Measurements from ENCODE around the gene PALLD.

The PALLD gene

DNA sequence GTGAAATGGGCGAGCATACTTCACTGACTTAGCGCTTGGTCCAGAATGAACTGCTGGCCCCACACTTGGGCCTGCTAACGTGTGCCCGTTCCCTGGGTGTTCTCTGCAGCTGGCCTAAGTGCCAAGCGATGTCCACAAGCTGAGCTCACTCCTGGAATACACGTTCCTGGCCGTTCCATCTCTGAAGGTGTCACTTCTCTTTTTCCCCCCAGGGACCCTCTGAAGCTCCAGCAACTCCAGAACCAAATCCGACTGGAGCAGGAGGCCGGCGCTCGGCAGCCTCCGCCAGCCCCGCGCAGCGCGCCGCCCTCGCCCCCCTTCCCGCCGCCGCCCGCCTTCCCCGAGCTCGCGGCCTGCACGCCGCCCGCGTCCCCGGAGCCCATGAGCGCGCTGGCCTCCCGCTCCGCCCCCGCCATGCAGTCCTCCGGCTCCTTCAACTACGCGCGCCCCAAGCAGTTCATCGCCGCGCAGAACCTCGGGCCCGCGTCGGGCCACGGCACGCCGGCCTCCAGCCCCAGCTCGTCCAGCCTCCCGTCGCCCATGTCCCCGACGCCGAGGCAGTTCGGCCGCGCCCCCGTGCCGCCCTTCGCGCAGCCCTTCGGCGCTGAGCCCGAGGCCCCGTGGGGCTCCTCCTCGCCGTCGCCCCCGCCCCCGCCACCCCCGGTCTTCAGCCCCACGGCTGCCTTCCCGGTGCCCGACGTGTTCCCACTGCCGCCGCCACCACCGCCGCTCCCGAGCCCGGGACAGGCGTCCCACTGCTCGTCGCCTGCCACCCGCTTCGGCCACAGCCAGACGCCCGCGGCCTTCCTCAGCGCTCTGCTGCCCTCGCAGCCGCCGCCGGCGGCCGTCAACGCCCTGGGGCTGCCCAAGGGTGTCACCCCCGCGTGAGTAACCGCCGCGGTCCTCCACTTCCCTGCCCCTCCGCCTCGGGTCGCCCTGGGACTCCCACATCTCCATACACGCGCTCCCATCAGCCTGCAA lies 380.9 kb downstream of the PALLD start:
- DNase-seq (ENCODE audit: low read depth in 2 of 2), result no peak

DNA sequence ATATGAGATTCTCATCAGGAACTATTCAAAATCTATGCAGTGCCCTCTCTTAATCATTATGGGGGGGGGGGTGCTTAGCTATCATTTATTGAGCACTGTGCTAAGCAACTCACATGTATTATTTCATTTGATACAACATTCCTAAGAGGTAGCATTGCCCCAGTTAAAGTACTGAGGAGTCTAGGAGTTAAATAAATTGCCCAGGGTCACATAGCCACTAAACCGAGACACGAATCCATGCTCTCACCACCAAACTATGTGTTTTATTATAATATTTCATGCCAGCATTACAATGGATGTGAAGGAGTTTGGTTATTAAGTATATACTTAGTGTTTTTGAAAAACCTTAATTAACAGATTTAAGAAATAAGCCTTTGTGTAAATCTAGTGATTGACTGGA lies 381.8 kb downstream of the PALLD start:
- no peak for DNase-seq (ENCODE audit: low read depth in 2 of 2)

DNA sequence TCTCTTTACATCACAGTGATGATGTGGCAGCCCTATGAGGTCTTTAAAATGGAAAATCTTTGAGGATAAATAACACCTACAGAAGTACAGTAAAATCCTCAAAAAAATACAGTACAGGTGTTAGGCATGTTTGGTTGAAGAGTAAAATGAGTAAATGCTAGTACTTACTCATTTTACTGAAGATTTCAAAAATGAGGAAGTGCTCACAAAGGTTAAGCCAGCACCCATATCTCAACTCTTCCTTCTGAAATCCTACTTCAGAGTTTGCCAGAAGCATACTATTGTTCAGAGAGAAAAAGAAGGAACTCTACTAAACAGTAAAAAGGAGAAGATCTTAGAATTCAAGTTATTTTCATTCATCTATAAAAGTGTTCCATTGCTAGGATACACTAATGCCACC lies 382.3 kb downstream of the PALLD start:
- DNase-seq (ENCODE audit: low read depth in 2 of 2), result no peak

DNA sequence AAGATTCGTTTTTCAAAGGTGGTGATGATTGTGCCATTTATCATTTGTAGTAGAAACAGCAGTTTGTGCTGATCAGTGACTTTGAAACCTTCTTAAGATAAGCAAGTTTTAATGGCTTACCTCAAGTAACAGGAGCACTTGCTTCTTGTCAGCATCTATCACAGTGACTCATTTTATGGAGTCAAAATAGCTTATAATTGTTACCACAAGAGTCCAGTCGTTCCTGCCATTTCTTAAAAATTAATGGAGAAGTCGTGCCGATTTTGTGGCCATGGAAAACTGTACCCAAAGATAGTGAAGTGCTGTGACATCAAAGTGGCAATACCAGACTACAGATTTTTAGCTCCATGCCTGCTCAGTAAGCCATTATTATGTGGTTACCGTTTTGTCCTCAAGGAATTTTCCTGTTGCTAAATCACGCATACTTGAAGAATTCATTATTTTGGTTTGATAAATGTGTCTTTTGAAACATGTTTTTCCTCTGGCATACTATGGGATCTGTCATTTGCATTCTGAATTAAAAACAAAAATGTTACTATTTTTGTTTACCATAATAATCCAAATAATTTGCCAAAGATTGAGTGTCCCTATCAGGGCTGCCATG lies 383.3 kb downstream of the PALLD start:
- no peak for DNase-seq (ENCODE audit: low read depth in 2 of 2)

DNA sequence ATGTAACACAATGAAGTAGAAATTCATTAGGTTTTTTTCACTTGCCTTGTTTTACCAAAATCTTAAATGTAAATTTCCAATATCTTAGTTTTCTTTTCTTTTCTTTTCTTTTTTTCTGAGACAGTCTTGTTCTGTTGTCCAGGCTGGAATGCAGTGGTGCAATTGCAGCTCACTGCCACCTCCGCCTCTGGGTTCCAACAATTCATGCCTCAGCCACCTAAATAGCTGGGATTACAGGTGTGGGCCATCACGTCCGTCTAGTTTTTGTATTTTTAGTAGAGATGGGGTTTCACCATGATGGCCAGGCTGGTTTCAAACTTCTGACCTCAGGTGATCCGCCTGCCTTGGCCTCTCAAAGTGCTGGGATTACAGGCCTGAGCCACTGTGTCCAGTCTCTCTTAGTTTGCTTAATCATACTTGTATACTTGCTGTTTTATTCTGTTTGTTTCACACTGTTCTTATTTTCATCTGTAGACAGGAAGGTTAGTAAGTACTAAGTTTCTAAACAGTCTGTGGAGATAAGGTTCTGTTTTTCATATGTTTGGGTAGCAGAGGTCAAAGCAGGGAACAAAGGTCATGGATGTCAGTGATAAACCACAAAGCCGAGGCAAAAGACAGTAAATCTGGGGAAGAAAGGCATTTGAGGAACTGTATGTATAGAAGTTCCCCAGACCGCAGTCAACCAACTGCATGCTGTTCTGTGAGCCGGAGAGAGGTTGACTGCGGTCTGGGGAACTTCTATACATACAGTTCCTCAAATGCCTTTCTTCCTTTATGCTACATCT lies 384.2 kb downstream of the PALLD start:
- DNase-seq (ENCODE audit: low read depth in 2 of 2), result no peak

DNA sequence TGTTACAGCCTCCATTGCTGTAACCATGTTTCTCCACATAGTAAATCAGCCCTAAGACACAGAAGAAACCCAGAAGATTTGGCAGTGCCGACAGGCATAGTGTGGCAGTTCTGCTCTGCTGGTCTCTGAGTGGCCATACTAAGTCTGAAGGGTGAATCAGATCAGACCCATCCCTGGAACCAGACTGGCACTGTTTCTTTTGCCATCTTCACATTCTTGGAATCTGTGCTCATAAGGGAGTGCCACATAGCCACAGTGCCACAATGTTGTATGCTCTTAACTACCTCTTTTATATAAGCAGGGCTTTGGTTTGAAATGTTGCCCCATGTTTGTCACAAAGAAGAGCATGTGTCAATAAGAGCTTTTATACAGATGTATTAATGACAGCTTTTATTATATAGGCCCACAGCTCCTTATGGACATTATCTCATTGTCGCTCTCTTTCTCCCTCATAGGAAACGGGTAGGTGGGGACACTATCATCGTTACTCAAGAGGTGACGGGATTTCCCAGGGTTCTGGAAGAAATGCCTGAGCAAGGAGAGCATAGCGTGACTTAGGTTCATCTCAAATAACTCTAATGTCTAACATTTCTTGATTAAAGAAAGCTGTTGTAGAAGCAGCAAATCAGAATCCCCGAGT lies 385.0 kb downstream of the PALLD start:
- DNase-seq (ENCODE audit: low read depth in 2 of 2), result no peak

DNA sequence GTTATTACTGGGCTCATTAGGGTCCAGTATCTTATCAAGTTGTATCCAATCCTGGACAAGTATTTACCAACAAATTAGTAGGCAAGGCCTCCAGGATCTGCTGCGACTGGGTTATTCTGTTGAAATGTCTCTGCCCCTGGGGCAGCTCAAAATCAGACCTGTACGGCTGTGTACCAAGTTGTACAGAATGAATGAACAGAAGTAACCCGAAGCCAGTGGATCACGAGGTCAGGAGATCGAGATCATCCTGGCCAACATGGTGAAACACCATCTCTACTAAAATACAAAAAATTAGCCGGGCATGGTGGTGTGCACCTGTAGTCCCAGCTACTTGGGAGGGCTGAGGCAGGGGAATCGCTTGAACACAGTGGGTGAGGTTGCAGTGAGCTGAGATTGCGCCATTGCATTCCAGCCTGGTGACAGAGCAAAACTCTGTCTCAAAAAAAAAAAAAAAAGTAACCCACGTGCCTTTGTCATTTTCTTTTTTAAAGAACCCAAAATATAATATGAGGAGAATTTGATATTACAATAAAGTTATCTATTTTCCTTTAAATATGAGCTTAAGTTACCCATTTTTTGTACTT lies 385.9 kb downstream of the PALLD start:
- DNase-seq (ENCODE audit: low read depth in 2 of 2), result no peak

DNA sequence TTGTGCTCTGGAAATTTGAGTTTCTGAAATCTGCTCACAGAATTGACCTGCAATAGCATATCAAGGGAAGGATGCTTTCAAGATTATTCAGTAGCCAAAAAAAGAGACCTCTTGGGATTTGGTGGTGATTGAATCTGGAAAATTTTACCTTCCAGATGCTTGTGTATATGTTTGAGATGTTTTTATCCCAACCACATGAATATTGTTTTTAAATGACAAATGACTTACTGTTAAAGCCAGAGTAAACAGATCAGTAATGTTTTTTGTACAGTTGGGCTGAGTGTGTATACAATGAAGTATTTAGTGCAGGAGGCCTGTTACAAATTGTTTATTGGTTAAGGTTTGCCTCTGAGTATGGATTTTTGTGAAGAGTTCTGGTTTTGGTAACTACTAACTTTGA lies 386.7 kb downstream of the PALLD start:
- no peak for DNase-seq (ENCODE audit: low read depth in 2 of 2)

DNA sequence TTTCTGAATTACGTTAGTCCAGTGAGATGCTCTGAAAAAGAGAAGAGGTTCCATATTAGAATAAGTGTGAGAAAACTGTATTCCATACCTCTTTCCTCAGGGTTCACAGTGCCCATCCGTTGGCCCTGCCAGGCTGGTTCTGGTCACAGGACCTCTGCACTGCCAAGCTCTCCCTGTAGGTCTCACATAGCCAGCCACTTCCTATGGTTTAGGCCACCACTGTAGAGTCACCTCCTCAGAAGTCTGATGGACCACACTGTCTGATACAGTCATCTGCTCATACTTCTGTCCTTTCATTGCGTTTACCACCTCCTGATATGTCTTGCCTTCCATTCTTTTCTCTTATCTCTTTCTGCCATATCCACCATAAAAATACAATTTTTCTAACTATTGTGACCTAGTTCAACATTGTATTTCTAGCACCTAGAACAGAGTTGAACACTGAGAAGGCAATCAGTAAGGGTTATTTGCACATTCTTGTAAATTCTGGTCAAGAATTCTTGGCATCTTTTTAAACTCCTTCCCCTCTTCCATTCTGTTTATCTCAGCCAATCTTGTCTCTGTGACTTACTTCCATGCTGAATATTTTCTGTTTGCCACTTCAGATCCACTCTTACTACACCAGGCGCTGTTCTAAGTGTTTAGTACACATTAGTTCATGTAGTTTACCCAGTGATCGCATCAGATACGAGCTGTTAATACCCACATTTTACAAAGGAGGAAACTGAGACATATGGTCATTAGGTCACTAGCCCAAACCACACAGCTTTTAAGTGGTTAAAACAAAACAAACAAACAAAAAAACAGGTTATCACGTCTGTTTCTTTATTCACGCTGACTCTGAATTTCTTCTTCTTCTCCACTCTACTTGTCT lies 387.6 kb downstream of the PALLD start:
- DNase-seq (ENCODE audit: low read depth in 2 of 2), result no peak

DNA sequence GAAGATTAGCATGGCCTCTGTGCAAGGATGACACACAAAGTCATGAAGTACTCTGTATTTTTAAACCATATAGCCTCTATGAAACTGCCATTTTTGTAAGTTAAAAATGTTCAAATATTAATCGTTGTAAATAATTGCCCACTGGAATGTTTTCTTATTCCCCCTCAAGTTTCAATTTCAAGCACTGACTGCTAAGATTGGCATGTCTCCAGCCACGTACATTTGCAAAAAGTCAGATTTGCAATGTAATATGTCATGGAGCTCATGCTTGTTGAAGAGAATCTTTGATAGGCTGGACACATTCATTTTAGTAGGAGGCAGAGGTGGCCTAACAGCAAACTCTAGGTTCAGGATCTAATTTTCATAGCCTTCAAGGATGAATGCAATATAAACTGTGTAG lies 388.5 kb downstream of the PALLD start:
- no peak for DNase-seq (ENCODE audit: low read depth in 2 of 2)

DNA sequence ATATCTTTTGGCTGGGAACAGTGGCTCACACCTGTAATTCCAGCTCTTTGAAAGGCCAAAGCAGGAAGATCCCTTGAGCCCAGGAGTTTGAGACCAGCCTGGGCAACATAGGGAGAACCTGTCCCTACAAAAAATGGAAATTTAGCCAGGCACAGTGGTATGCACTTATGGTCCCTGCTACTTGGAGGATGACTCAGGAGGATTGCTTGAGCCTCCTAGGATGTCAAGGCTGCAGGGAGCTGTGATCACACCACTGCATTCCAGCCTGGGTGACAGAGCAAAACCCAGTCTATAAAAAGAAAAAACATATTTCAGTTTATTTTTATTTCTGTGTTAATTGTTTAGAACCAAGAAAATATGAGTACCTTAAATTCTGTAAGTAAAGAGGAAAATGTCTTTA lies 389.5 kb downstream of the PALLD start:
- no peak for DNase-seq (ENCODE audit: low read depth in 2 of 2)

DNA sequence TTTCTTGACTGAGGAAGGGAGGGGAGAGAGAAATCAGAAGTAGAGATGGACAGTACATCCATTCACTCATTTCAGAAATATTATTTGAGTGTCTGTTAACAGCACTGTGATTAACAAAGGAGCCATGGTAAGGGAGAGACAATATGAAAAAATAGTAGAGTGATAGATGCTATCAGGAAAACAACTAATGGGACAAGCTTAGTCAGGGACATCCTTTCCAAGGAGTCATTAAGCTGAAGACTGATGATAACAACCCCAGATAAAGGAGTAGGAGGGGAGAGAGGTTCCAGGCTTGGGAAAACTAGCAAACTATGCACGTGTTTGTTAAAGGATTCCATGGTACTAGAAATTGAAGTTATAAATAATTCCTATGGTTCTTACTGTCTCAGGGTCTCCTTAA lies 391.0 kb downstream of the PALLD start:
- DNase-seq (ENCODE audit: low read depth in 2 of 2), result no peak

DNA sequence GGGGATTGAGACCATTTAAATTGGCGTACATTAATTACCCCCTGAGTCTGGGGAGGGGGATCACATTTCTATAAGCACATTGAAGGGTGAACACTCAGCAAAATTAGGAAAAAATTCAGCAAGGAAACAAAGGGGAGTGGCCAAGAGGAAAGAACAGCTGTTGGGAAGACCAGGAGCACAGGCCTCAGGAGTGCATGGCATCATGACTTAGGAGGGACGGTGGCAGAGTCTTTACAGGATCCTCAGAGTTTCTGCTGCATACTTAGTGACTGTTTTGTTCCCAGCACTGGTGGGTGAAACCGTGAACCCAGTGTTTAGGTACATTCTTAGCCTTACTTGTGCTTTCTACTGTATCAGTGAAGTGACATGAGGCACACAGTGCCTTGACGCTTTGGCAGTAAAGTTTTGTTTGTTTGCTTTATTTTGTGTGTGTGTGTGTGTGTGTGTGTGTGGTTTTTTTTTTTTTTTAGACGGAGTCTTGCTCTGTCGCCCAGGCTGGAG lies 391.9 kb downstream of the PALLD start:
- no peak for DNase-seq (ENCODE audit: low read depth in 2 of 2)

DNA sequence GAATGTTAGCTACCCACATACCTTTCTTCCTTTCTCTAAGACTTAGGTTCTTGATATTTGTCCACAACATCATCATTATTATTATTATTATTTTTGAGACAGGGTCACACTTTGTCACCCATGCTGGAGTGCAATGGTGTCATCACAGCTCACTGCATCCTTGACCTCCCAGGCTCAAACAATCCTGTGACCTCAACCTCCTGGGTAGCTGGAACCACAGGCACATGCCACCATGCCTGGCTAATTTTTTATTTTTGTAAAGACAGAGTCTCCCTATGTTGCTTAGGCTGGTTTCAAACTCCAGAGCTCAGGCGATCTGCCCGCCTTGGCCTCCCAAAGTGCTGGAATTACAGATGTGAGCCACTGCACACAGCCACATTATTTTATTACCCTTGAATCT lies 394.2 kb downstream of the PALLD start:
- DNase-seq (ENCODE audit: low read depth in 2 of 2), result no peak

DNA sequence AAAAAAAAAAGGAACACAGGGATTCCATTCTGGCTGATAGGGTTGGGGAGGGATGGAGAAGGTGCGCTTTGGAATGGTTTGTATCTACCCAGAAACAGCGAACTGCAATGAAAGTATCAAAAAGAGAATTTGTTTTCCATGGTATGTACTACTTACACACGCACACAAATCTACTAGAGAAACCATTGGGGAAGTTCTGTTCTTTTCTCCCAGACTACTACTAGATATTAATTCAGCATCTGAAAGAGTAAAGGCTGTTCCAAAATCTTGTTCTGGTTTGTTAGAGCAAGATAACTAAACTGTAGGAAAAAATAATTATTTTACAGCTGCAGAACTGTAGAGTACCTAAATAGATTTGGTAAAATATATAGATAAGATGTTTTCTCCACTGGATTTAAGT lies 394.8 kb downstream of the PALLD start:
- DNase-seq (ENCODE audit: low read depth in 2 of 2), result no peak

DNA sequence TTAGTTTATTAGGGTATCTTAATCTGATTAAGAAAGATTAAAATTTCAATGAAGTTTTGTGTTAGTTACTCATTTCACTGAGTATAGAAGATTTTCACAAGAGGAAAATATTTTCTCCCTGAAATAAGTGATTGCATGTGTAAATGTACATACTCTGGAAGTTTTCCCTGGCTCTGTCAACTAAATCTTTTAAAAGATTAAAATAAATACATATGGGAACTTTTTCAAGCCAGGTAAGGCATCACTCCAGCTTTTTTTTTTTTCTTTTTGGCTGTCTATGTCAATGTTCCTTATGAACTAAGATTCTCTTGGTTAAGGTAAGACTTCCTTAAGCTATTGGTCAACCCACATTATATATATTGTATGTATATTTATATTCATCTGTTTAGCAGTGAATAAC lies 395.6 kb downstream of the PALLD start:
- DNase-seq (ENCODE audit: low read depth in 2 of 2), result no peak

DNA sequence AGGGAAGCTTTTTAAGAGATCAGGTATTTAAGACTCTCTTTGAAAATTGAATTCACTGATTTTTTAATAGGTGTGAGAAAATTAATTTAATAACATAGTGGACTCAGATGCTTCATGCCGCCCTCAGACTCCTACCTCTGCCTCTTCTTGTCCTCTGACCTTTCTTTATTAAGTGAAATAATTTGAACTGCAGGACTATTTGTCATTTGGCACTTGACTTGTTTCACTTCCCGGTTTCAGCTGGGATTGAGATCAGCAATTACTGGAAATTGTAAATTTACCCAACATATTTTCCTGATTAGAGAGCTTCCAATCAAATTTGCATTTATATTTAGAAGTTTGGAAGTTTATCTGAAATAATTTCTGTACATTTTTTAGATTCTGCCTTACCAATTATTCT lies 396.4 kb downstream of the PALLD start:
- DNase-seq (ENCODE audit: low read depth in 2 of 2), result no peak

DNA sequence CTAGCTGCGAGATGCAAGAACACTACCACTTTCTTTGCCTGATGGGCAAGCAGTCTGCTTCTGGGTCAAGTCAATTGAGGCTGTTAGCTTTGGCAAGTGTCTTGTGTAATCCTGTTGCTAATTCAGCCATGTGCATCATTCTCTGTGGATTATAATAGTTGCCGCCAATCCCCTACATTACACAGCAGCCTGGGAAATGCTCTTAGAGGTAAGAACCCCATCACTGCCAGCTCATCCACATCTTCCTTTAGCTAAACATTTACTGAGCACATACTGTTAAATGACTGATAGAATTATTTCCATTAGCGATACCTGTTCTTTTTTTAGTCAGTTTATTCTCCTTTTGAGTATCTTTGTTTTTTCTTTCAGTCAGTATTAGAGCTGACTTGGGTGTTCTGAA lies 397.0 kb downstream of the PALLD start:
- DNase-seq (ENCODE audit: low read depth in 2 of 2), result no peak

DNA sequence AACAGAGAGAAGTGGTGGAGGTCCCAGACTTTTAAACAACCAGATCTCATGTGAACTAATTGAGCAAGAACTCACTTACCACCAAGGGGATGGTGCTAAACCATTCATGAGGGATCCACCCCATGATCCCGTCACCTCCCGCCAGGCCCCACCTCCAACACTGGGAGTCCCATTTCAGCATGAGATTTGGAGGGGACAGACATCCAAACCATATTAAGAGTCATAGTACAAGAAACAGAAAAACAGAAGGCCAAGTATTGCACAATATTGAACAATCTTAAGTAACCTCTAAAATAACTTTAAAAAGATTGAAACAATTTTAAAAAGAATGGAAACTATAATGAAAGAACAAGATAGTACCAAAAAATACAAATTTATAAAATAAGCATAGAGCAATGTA lies 403.2 kb downstream of the PALLD start:
- DNase-seq (ENCODE audit: low read depth in 2 of 2), result no peak

DNA sequence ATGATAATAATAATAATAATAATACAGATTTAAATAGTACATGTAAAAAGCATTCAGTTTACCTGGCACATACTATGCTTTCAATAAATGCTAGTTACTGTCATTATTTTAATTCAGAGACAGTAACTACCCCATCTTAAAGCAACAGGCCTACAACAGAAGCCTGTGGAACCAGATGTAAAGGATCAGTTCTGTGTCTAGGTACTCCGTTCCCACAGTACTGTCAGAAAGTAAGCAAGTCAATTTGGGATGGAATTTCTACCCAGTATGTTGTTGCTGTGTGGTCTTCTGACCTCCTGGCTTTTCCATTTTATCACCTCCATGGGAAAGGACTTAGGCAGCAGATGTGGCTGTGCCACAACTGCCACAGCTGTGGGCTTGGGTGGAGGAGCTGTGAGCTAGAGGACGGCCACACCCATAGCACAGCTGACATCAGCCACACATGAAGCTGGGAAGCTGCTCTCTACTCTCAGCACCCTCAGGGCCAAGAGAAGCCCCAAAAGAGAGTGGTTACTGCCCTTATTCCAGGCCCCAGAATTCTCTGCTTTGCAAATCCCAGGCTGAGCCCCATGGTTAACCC lies 410.4 kb downstream of the PALLD start:
- DNase-seq (ENCODE audit: low read depth in 2 of 2), result no peak

Data from stimulated activated CD4-positive, alpha-beta T cell treated with anti-CD3 and anti-CD28 coated beads, Interleukin-15, amount 100 ng/mL, for 48 hours (primary cell).